Measurements from ENCODE around the gene KSR1. TPM values are rescaled to one million over a fixed set of nuclear protein-coding genes. Genes with fewer than 3 reads are reported as not detected.

The KSR1 gene
- total and polyA plus RNA-seq, 10 of the 15 experiments (the other 5 are each of a cell fraction or from before 2014, with no cell fraction given) = 0.97 to 66.6 (median 22.9) TPM

GRCh38 chr17:27502526-27503324 is 46.5 kb downstream of the KSR1 start:
- no peak overlapping the region for H3K4me3 ChIP-seq
- 80% methylated on average over 12 of the region's 12 CpGs for WGBS (ENCODE audit: insufficient coverage, insufficient replicate concordance, low lambda C conversion rate, missing lambda C conversion rate)
- ChIA-PET CTCF (no interaction called here), SMC1A (ENCODE audit: uncharacterized antibody, unreplicated experiment) (interaction anchor here (1.4 to 11.6 kb wide), 2 partner anchors 28 to 33 kb away, joined by 3 to 139 read pairs; no protein-coding TSS in a partner anchor), RAD21 (ENCODE audit: unreplicated experiment) (no interaction called here), POLR2A (no interaction called here)
- TF ChIP-seq KAT2A (conservative IDR thresholded peaks at IDR 0.05; ENCODE audit: control insufficient read depth, low read depth, low read length) (no peak), IKZF2 (IDR thresholded peaks at IDR 0.05) (no peak), MYC (IDR thresholded peaks at IDR 0.05; ENCODE audit: insufficient read depth, insufficient read length, insufficient replicate concordance, low read length, severe bottlenecking) (no peak), MAX (IDR thresholded peaks at IDR 0.05; ENCODE audit: low read depth, low read length) (no peak), ZSCAN29 (IDR thresholded peaks at IDR 0.05) (no peak), ATF7 (IDR thresholded peaks at IDR 0.05; ENCODE audit: low read depth) (0 out of 2 replicates have a peak, but pooled peaks have one; percentile 48), SRF (IDR thresholded peaks at IDR 0.05; ENCODE audit: low read depth in 2 of 2, low read length in 2 of 2) (no peak), PAX8 (IDR thresholded peaks at IDR 0.05) (no peak), MLLT1 (IDR thresholded peaks at IDR 0.05) (0 out of 2 replicates have a peak, but pooled peaks have one; percentile 32)
- TF ChIP-seq, protein P1, sequence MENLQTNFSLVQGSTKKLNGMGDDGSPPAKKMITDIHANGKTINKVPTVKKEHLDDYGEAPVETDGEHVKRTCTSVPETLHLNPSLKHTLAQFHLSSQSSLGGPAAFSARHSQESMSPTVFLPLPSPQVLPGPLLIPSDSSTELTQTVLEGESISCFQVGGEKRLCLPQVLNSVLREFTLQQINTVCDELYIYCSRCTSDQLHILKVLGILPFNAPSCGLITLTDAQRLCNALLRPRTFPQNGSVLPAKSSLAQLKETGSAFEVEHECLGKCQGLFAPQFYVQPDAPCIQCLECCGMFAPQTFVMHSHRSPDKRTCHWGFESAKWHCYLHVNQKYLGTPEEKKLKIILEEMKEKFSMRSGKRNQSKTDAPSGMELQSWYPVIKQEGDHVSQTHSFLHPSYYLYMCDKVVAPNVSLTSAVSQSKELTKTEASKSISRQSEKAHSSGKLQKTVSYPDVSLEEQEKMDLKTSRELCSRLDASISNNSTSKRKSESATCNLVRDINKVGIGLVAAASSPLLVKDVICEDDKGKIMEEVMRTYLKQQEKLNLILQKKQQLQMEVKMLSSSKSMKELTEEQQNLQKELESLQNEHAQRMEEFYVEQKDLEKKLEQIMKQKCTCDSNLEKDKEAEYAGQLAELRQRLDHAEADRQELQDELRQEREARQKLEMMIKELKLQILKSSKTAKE (IDR thresholded peaks at IDR 0.05; ENCODE audit: low read depth, poor library complexity, severe bottlenecking) = no peak
- intact Hi-C loops (cut with micrococcal nuclease; ENCODE audit: unreplicated experiment) (no loop called here), in situ Hi-C loops (cut with MboI) (no loop called here)
- BruUV-seq (replicated peaks) = no TSS peak
- no peak overlapping the region for H3K27ac ChIP-seq (ENCODE audit: control insufficient read depth, insufficient read depth)
- H3K27me3 ChIP-seq (replicated peaks in 1 of 2; ENCODE audit: control insufficient read depth in 2 of 2, insufficient read depth in 2 of 2, low read length in 1 of 2) = no peaks in the 10 kb centered on the region
- ATAC-seq (no peak), FAIRE-seq (no peak), DNase-seq (ENCODE audit: low read depth, low spot score) (no peak)
- H3K36me3 ChIP-seq (ENCODE audit: control insufficient read depth in 2 of 2, insufficient read depth in 2 of 2, low read length in 1 of 2) = peaks cover 3 to 13% of the 10 kb centered on the region in 2 experiments; a peak in 3 of 4 replicates
- H3K79me2 ChIP-seq (ENCODE audit: control insufficient read depth, insufficient read depth, low read length) = peaks cover 31% of the 10 kb centered on the region
- H3K9ac ChIP-seq (ENCODE audit: control insufficient read depth, insufficient read depth, low read length) = no peak overlapping the region
- H3K9me3 ChIP-seq (replicated peaks; ENCODE audit: control insufficient read depth, insufficient read depth, low read length) = peaks cover 7% of the 10 kb centered on the region; the same call in 2 of the 3 replicates
- peaks cover 25% of the 10 kb centered on the region for H3K4me1 ChIP-seq (ENCODE audit: control insufficient read depth, insufficient read depth, low read length)
- H4K20me1 ChIP-seq (ENCODE audit: control insufficient read depth, insufficient read depth) = no peaks in the 10 kb centered on the region
- H2AFZ ChIP-seq (ENCODE audit: control insufficient read depth, low read depth, low read length) = no peak overlapping the region
- no peak overlapping the region for H3K4me2 ChIP-seq (ENCODE audit: control insufficient read depth, insufficient read depth)

Measured in GM12878 (cell line).